Natural killer cell treated with Interleukin-12 subunit alpha and Interleukin-12 subunit beta and Interleukin-15 and Interleukin-18, amount 100 ng/mL, for 72 hours (primary cell): ENCODE results near the gene EIF4G1. TPM values are rescaled to one million over a fixed set of nuclear protein-coding genes. Genes with fewer than 3 reads are reported as not detected.

Experiments used
- ATAC-seq, 2 donors: fragments of 150-1000 bp; cut with Tn5 transposase in 1 of 2; sonication (Bioruptor Pico), chemical (Tn5 transposase) in 1 of 2; 2 replicates each; pipeline ENCODE4 v1.10.0; 2021
- DNase-seq: peaks from one replicate; pipeline ENCODE4 v3.0.0; 2022; ENCODE audit warnings: low spot score
- H3K27ac Mint-ChIP-seq, 2 donors: 1 replicate in 1 of 2; 2 replicates in 1 of 2; pipeline ENCODE4 v1.8.0; 2022; ENCODE audit warnings: mixed read lengths in 2 of 2, mild to moderate bottlenecking in 1 of 2, moderate library complexity in 1 of 2
- H3K27me3 Mint-ChIP-seq, 2 donors: 1 replicate in 1 of 2; 2 replicates in 1 of 2; pipeline ENCODE4 v1.8.0; 2022; ENCODE audit warnings: mixed read lengths in 2 of 2
- H3K36me3 Mint-ChIP-seq: one replicate; pipeline ENCODE4 v1.8.0; 2022; ENCODE audit warnings: mixed read lengths
- H3K4me1 Mint-ChIP-seq, 2 donors: 1 replicate in 1 of 2; 2 replicates in 1 of 2; pipeline ENCODE4 v1.8.0; 2022; ENCODE audit warnings: low read depth in 2 of 2, mixed read lengths in 2 of 2, mild to moderate bottlenecking in 1 of 2
- H3K4me3 Mint-ChIP-seq: one replicate; pipeline ENCODE4 v1.8.0; 2022; ENCODE audit warnings: mixed read lengths
- H3K9me3 Mint-ChIP-seq: 2 replicates; pipeline ENCODE4 v1.8.0; 2022; ENCODE audit warnings: mixed read lengths
- total RNA-seq, 2 donors: library from RNA; stranded (reverse); gene quantifications; one replicate each; pipeline ENCODE4 v1.2.3, GENCODE V29; 2022

Gene EIF4G1
- total RNA-seq, 2 donors from 2014 or later: 535 to 855 TPM

DNA sequence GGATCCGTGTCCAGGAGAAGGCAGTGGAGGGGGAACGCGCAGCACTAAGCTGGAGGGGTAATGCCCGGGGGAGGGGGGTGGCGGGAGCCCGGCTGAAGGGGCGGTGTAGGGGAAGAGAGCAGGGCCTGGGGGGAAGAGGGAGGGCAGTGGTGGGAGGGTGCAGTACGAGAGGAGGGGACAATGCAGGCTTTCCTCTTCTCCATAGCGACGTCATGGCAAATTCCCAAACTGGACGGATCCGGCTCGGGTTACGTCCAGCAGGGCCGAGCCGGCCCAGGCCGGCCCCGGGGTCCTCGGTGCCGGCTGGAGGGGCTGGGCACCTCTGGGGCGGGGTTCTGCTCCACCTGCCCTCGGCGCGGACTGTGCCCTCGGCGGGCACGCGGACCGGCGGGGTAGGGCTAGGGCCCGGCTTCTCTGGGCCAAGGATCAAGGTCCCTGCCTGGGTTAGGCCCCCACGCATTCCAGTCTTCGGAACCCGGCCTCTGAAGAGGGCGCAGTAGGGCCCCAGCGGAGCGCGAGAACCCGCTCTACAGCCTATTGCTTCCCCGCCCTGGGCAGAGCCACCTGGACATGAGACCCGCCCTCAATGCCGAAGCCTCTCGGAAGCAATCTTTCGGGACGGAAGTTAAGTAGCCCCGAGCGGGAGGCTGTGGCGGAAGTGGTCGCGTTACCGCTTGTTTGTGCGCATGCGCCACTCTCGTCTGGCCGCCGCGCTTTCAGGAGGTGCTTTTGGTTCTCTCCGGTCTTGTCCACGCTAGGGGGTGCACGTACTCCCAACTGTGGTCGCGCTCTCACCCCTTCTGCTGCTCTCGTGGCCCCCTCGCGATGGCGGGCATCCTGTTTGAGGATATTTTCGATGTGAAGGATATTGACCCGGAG, 48.5 kb downstream of the EIF4G1 start:
- H3K36me3 Mint-ChIP-seq: peaks cover 25% of the 10 kb centered on the region
- no peaks in the 10 kb centered on the region for H3K9me3 Mint-ChIP-seq
- DNase-seq (peak; percentile 99), ATAC-seq (peak; percentile 89 to 93)
- no peaks in the 10 kb centered on the region for H3K27me3 Mint-ChIP-seq
- peak overlapping the region; percentile 98 for H3K4me3 Mint-ChIP-seq
- peak overlapping the region; percentile 94 to 99 for H3K27ac Mint-ChIP-seq
- H3K4me1 Mint-ChIP-seq: peaks cover 37 to 40% of the 10 kb centered on the region in 2 donors

DNA sequence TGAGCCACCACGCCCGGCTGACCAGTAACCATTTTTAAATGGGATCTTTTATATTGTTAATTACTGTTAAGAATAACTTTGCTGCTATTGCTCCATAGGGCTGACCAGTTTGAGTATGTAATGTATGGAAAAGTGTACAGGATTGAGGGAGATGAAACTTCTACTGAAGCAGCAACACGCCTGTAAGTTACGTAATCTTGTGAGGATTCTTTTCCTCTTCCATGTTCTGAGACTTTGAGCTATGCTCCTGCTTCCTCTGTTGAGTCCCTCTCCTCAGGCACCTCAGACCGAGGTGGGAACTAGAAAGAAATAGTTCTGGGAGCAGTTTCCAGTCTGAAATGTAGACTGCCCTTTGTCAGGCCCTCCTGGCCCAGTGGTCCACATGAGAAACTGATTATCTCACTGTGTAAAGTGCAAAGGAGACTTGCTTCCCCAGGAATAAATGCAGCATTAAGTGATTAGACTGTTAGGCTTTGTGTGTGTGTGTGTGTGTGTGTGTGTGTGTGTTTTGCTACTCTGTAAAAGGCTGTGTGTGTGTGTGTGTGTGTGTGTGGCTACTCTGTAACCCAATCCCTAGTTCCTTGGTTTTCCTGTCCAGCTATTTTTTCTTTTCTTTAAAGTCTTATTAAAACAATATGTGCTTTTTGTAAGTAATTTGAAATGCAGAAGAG, 52.3 kb downstream of the EIF4G1 start:
- ATAC-seq (no peak), DNase-seq (no peak)
- H3K4me3 Mint-ChIP-seq: no peak overlapping the region
- no peaks in the 10 kb centered on the region for H3K27me3 Mint-ChIP-seq
- peaks cover 41% of the 10 kb centered on the region for H3K36me3 Mint-ChIP-seq
- H3K4me1 Mint-ChIP-seq: peaks cover 33 to 34% of the 10 kb centered on the region in 2 donors
- H3K27ac Mint-ChIP-seq: peak overlapping the region in 1 of 2 donors; percentile 14
- no peaks in the 10 kb centered on the region for H3K9me3 Mint-ChIP-seq

GRCh38 chr3:184368116-184368515, 53.7 kb downstream of the EIF4G1 start:
- Mint-ChIP-seq H3K36me3 (peaks cover 41% of the 10 kb centered on the region), H3K4me1 (peaks cover 27 to 28% of the 10 kb centered on the region in 2 donors), H3K27me3 (no peaks in the 10 kb centered on the region), H3K27ac (no peak overlapping the region), H3K9me3 (no peaks in the 10 kb centered on the region), H3K4me3 (no peak overlapping the region)
- DNase-seq: no peak
- no peak for ATAC-seq

GRCh38 chr3:184368586-184369183, 54.3 kb downstream of the EIF4G1 start:
- Mint-ChIP-seq H3K4me3 (no peak overlapping the region), H3K9me3 (no peaks in the 10 kb centered on the region), H3K36me3 (peaks cover 41% of the 10 kb centered on the region), H3K4me1 (peaks cover 21 to 25% of the 10 kb centered on the region in 2 donors), H3K27ac (peak overlapping the region in 1 of 2 donors; percentile 45), H3K27me3 (no peaks in the 10 kb centered on the region)
- DNase-seq (no peak), ATAC-seq (no peak)

GRCh38 chr3:184371570-184372018, 57.2 kb downstream of the EIF4G1 start:
- Mint-ChIP-seq H3K36me3 (peaks cover 29% of the 10 kb centered on the region), H3K9me3 (no peaks in the 10 kb centered on the region), H3K27me3 (peaks cover 14 to 16% of the 10 kb centered on the region in 2 donors), H3K4me3 (no peak overlapping the region), H3K27ac (peak overlapping the region in 1 of 2 donors; percentile 34), H3K4me1 (peaks cover 6 to 12% of the 10 kb centered on the region in 2 donors)
- DNase-seq (no peak), ATAC-seq (peak; percentile 70 to 82)

DNA sequence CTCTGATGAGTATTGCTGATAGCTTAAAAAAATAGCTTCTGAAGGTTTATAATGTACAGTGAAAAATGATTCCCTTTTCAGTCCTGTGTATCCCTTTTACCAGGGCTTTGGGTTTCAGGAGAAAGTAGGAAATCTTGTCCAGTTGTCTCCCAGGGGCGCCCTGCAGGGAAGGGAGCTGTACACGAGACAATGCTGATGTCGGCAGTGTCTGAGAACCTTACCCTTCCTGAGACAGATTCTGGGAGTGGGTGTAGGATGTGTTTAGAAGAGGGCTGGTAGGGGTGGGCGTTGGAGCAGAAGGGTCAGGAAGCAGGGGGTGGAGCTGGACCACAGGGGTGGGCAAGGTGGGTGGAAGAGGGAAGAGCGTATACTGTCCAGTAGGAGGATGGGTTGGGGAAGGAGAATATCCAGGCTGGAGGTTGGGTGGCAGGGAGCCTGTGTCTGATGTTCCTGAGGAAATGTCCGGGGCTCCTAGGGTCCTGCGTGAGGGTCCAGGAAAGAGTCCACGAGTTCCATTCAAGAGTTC, 58.0 kb downstream of the EIF4G1 start:
- no peak overlapping the region for H3K27ac Mint-ChIP-seq

DNA sequence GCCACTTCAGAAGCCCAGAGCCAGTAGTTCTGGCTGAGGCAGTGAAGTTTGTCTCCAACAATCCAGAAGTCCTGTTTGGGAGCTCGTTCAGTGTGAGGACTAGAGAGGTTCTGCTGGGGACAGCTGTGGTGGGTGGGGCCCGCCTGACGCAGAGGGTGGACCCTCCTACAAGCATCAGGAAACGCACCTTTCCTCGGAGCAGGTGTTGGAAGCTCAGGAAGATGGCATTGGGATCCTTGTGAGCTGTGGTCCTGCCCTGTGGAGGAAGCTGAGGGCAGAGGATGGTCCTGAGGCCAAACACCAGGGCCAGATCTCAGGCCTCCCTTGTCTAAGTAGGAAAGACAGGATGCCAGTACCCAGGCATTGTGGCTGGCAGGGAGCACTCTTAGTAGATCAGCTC, 58.5 kb downstream of the EIF4G1 start:
- H3K4me1 Mint-ChIP-seq: peaks cover 0 to 8% of the 10 kb centered on the region in 2 donors
- no peak overlapping the region for H3K27ac Mint-ChIP-seq
- peaks cover 16% of the 10 kb centered on the region for H3K36me3 Mint-ChIP-seq
- H3K9me3 Mint-ChIP-seq: no peaks in the 10 kb centered on the region
- DNase-seq (no peak), ATAC-seq (no peak)
- H3K27me3 Mint-ChIP-seq: peaks cover 25 to 29% of the 10 kb centered on the region in 2 donors
- no peak overlapping the region for H3K4me3 Mint-ChIP-seq

More for the DNA sequence above, 58.0 kb downstream of the EIF4G1 start:
- ATAC-seq (no peak), DNase-seq (no peak)
- no peak overlapping the region for H3K4me3 Mint-ChIP-seq
- peaks cover 20 to 24% of the 10 kb centered on the region in 2 donors for H3K27me3 Mint-ChIP-seq
- H3K36me3 Mint-ChIP-seq: peaks cover 22% of the 10 kb centered on the region
- peaks cover 0 to 7% of the 10 kb centered on the region in 2 donors for H3K4me1 Mint-ChIP-seq
- H3K9me3 Mint-ChIP-seq: no peaks in the 10 kb centered on the region

GRCh38 chr3:184373422-184373821, 59.0 kb downstream of the EIF4G1 start:
- Mint-ChIP-seq H3K9me3 (no peaks in the 10 kb centered on the region), H3K36me3 (peaks cover 13% of the 10 kb centered on the region), H3K27me3 (peaks cover 29 to 34% of the 10 kb centered on the region in 2 donors), H3K4me1 (peaks cover 0 to 6% of the 10 kb centered on the region in 2 donors), H3K4me3 (no peak overlapping the region), H3K27ac (no peak overlapping the region)
- DNase-seq (no peak), ATAC-seq (no peak)

GRCh38 chr3:184375747-184376461, 61.5 kb downstream of the EIF4G1 start:
- ATAC-seq (no peak), DNase-seq (no peak)
- Mint-ChIP-seq H3K27me3 (peaks cover 40 to 46% of the 10 kb centered on the region in 2 donors), H3K4me1 (peaks cover 0 to 13% of the 10 kb centered on the region in 2 donors), H3K27ac (no peak overlapping the region), H3K4me3 (no peak overlapping the region), H3K9me3 (no peaks in the 10 kb centered on the region), H3K36me3 (no peaks in the 10 kb centered on the region)

- Mint-ChIP-seq H3K4me1 (peaks cover 0 to 12% of the 10 kb centered on the region in 2 donors), H3K36me3 (no peaks in the 10 kb centered on the region), H3K27me3 (peaks cover 46 to 48% of the 10 kb centered on the region in 2 donors), H3K27ac (no peak overlapping the region), H3K9me3 (no peaks in the 10 kb centered on the region), H3K4me3 (no peak overlapping the region)
- DNase-seq: no peak
- no peak for ATAC-seq
These were observed 63.0 kb downstream of the EIF4G1 start for GRCh38 chr3:184377374-184377773.

DNA sequence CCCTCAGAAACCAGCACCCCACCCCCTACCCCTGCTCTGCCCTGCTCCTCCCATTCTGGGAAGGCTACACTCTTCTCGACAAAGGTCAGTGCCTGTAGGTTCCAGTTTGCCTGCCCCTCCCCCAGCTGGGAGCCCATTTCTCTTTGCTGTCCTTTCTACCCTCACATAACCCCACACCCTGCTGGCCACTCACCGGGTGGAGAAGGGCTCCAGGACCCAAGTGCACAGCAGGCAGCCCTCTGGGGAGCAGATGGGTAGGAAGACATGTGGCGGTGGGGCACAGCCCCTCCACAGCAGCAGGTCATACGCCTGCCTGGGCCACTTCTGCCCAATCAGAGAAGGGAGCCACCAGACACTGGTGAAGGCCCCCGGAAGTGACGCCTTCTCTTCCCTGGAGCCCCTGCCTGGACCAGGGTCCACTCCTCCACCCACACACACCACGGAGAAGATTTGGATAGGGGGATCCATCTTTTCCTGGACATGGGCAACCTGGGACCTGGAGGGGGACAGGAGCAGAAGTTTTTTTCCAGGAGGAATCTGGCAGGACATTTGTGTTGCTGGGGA, 63.6 kb downstream of the EIF4G1 start, which contains the start of gene THPO:
THPO (minus strand) TSS at position 326 of the 564 bp plus-strand sequence. CDS start 1,948 bp downstream, outside the sequence.
- H3K27ac Mint-ChIP-seq: no peak within 1 kb of the TSS
- peaks cover 46 to 51% of the 10 kb centered on the region in 2 donors for H3K27me3 Mint-ChIP-seq
- H3K9me3 Mint-ChIP-seq: no peaks in the 10 kb centered on the region
- H3K4me1 Mint-ChIP-seq: peaks cover 0 to 12% of the 10 kb centered on the region in 2 donors
- no peaks in the 10 kb centered on the region for H3K36me3 Mint-ChIP-seq
- ATAC-seq (no peak), DNase-seq (no peak)
- H3K4me3 Mint-ChIP-seq: peak within 1 kb of the TSS; percentile 66

DNA sequence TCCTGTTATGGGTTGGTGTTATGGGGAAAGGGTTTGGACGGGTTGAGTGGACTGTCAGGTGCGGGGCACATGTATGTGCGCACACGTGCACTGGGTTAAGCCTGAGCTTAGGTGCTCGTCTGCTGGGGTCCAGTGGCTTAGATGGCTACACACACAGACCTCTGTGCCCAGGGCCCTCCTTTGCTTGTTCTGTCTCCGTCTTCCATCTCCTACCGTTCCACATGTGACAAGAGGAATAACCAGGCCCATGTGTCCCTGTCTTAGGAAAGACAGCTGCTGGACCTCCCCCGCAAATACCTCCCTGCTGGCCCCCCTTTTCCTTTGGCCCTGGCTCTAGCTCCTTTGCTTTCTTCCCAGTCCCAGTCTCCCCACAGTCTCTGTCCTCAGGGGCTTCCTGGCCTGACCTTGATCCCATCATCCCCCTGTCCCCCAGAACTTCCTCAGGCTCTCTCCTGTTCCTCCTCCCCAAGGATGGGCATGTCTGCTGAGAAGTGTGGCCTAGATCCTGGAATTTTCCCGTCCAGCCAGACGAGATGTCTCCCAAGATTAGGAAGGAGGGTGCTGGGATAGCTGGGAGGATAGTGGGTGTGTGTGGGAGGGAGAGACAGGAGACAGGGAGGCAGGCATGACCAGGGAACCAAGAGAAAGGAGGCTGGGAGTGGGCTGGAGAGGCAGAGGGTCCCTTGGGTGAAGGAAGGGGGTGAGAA, 64.4 kb downstream of the EIF4G1 start:
- no peak overlapping the region for H3K27ac Mint-ChIP-seq
- no peak for ATAC-seq
- peak overlapping the region; percentile 66 for H3K4me3 Mint-ChIP-seq
- no peaks in the 10 kb centered on the region for H3K36me3 Mint-ChIP-seq
- H3K9me3 Mint-ChIP-seq: no peaks in the 10 kb centered on the region
- DNase-seq: no peak
- H3K27me3 Mint-ChIP-seq: peaks cover 46 to 51% of the 10 kb centered on the region in 2 donors
- peaks cover 0 to 12% of the 10 kb centered on the region in 2 donors for H3K4me1 Mint-ChIP-seq
